ENCODE results near the gene IL23R. TPM values are rescaled to one million over a fixed set of nuclear protein-coding genes. Genes with fewer than 3 reads are reported as not detected.

The IL23R gene
- total and polyA plus RNA-seq, 10 donors, result 0.07 to 1.2 (median 0.67) TPM; not detected in 2

DNA sequence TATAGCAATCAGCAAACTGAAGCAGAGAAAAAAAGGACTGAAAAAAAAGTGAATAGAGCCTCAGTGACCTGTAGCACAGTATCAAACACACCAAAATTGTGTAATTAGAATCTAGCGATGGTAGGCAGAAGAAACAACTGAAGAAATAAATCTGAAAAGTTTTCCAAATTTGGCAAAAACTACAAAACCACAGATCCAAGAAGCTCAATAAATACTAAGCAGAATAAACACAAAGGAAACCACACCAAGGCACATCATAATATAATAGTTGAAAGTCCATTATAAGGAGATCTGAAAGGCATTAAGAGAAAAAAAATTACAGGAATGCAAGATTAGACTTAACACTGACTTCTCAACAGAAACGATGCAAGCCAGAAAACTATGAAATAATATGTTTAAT is 134.3 kb downstream of the IL23R start:
- Histone ChIP-seq H3K36me3 (no peaks in the 10 kb centered on the region), H3K4me3 (no peak overlapping the region), H3K9me3 (no peaks in the 10 kb centered on the region), H3K4me1 (no peaks in the 10 kb centered on the region), H3K27ac (no peak overlapping the region), H3K27me3 (replicated peaks in 1 of 7) (peaks cover 0 to 10% (median 0%) of the 10 kb centered on the region in 7 donors)
- TF ChIP-seq POLR2A (IDR thresholded peaks at IDR 0.05) (no peak), CTCF (IDR thresholded peaks at IDR 0.05 in 8 of 11, conservative IDR thresholded peaks at IDR 0.05 in 3 of 11) (no peak), POLR2AphosphoS5 (IDR thresholded peaks at IDR 0.05) (no peak)
- WGBS, 5 donors, result 45 to 73% (median 56%) methylated on average over 2 of the region's 2 CpGs
- intact Hi-C loops (cut with DNase I; ENCODE audit: low total_unique reads), result no loop called here
- DNase-seq, result no peak

DNA sequence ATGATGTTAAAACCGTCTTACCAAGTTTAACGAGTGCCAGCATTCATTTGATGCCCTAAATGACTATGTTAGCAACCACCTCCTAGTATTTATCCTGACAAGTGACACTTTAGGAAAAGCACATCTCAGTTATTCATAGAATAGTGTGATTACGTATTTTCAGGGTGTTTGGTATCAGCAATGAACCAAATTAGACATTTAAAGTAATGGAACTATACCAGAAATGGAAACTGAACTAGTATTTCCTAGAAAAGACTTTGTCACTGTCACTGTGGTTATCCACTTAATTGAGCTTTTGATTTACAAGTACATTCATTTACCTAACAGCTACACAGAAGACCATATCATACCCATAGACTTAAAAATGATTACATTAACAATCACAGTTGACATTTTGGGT is 137.8 kb downstream of the IL23R start:
- TF ChIP-seq CTCF (IDR thresholded peaks at IDR 0.05 in 8 of 11, conservative IDR thresholded peaks at IDR 0.05 in 3 of 11), result no peak
- no peak for TF ChIP-seq POLR2AphosphoS5 (IDR thresholded peaks at IDR 0.05)
- no peak for TF ChIP-seq POLR2A (IDR thresholded peaks at IDR 0.05)
- no peak for DNase-seq
- H3K4me1 ChIP-seq, result peaks cover 5 to 19% (median 13%) of the 10 kb centered on the region in 6 donors
- no peak overlapping the region for H3K4me3 ChIP-seq
- peaks cover 0 to 42% (median 24%) of the 10 kb centered on the region in 7 donors for H3K27me3 ChIP-seq (replicated peaks in 1 of 7)
- H3K9me3 ChIP-seq, result no peaks in the 10 kb centered on the region
- intact Hi-C loops (cut with DNase I; ENCODE audit: low total_unique reads), result no loop called here
- H3K36me3 ChIP-seq, result no peaks in the 10 kb centered on the region
- no peak overlapping the region for H3K27ac ChIP-seq
- 56 to 76% (median 69%) methylated on average over 3 of the region's 3 CpGs for WGBS, 5 donors

- Histone ChIP-seq H3K4me1 (peaks cover 5 to 19% (median 13%) of the 10 kb centered on the region in 6 donors), H3K36me3 (no peaks in the 10 kb centered on the region), H3K27ac (peak overlapping the region in 2 of 8 donors; percentile 71 to 75), H3K9me3 (no peaks in the 10 kb centered on the region), H3K4me3 (no peak overlapping the region), H3K27me3 (replicated peaks in 1 of 7) (peaks cover 0 to 42% (median 24%) of the 10 kb centered on the region in 7 donors)
- DNase-seq, result no peak
- intact Hi-C loops (cut with DNase I; ENCODE audit: low total_unique reads), result no loop called here
- TF ChIP-seq CTCF (IDR thresholded peaks at IDR 0.05 in 8 of 11, conservative IDR thresholded peaks at IDR 0.05 in 3 of 11) (no peak), POLR2AphosphoS5 (IDR thresholded peaks at IDR 0.05) (no peak), POLR2A (IDR thresholded peaks at IDR 0.05) (no peak)
- WGBS, 5 donors, result 85 to 89% (median 86%) methylated on average over 7 of the region's 7 CpGs
These were observed 140.3 kb downstream of the IL23R start for GRCh38 chr1:67306547-67306946.

- H3K27me3 ChIP-seq (replicated peaks in 1 of 7), result peaks cover 0 to 42% (median 24%) of the 10 kb centered on the region in 7 donors
- H3K4me3 ChIP-seq, result peak within 1 kb of the TSS; percentile 5 to 75 (median 44)
- intact Hi-C loops (cut with DNase I; ENCODE audit: low total_unique reads), result no loop called here
- peak; percentile 82 for DNase-seq
- TF ChIP-seq POLR2A (IDR thresholded peaks at IDR 0.05), result no peak
- peak in 2 of 3 donors; percentile 16 to 37 for TF ChIP-seq POLR2AphosphoS5 (IDR thresholded peaks at IDR 0.05)
- H3K9me3 ChIP-seq, result no peaks in the 10 kb centered on the region
- H3K36me3 ChIP-seq, result no peaks in the 10 kb centered on the region
- 2 to 9% (median 3%) methylated on average over 39 to 75 of the region's 75 CpGs for WGBS, 5 donors
- H3K27ac ChIP-seq, result peak within 1 kb of the TSS in 5 of 8 donors; percentile 28 to 75 (median 69)
- peaks cover 5 to 19% (median 13%) of the 10 kb centered on the region in 6 donors for H3K4me1 ChIP-seq
These were observed 141.2 kb downstream of the IL23R start, which contains the start of gene IL12RB2 for GRCh38 chr1:67307251-67308060. IL12RB2 (plus strand) TSS chr1:67307873; CDS start chr1:67320369, 12,496 bp downstream.

All from spleen (tissue), 11 donors.